HEK293T (cell line): Measurements from ENCODE around the gene RAVER1.
"Not testable (repeated sequence)": the region's sequence is repeated elsewhere in the genome, so short reads cannot be mapped to it uniquely, and the experiment has no call there.

ENCODE experiments used
- CTCF ChIA-PET: fragments of 350-600 bp; formaldehyde crosslinking; extraction: SDS; loops from one replicate; lab custom pipeline; 2021; ENCODE audit warnings: antibody characterized with exemption, inconsistent platforms; lab: Yijun Ruan, JAX
- POLR2A ChIA-PET: fragments of 350-600 bp; formaldehyde crosslinking; extraction: SDS; loops from one replicate; lab custom pipeline; 2020; ENCODE audit warnings: antibody characterized with exemption, inconsistent platforms; lab: Yijun Ruan, JAX
- DNase-seq: peaks from one replicate; pipeline ENCODE4 v3.0.0; 2012; ENCODE audit warnings: mixed read lengths; ENCODE audit errors: extremely low spot score
- ARNT ChIP-seq: fragments of 450-650 bp; IDR thresholded peaks from 2 replicates; pipeline ENCODE4 v1.6.1; 2017; ENCODE audit warnings: mild to moderate bottlenecking
- BHLHE40 ChIP-seq: fragments of 450-650 bp; IDR thresholded peaks from 2 replicates; pipeline ENCODE4 v1.6.1; 2016; ENCODE audit warnings: mild to moderate bottlenecking, moderate library complexity, borderline replicate concordance
- CTBP1 ChIP-seq: fragments of 450-650 bp; IDR thresholded peaks from 2 replicates; pipeline ENCODE4 v1.6.1; 2016; ENCODE audit warnings: borderline replicate concordance
- ELF4 ChIP-seq: fragments of 450-650 bp; IDR thresholded peaks from 2 replicates; pipeline ENCODE4 v1.6.1; 2017; ENCODE audit warnings: antibody characterized with exemption
- FOXA1 ChIP-seq: fragments of 450-650 bp; IDR thresholded peaks from 2 replicates; pipeline ENCODE4 v1.6.1; 2016; ENCODE audit warnings: mild to moderate bottlenecking
- FOXK2 ChIP-seq: fragments of 450-650 bp; IDR thresholded peaks from 2 replicates; pipeline ENCODE4 v1.6.1; 2016; ENCODE audit warnings: mild to moderate bottlenecking
- FOXM1 ChIP-seq: fragments of 450-650 bp; IDR thresholded peaks from 2 replicates; pipeline ENCODE4 v1.6.1; 2017; ENCODE audit warnings: mild to moderate bottlenecking, borderline replicate concordance
- HDGF ChIP-seq: fragments of 450-650 bp; IDR thresholded peaks from 2 replicates; pipeline ENCODE4 v1.6.1; 2017; ENCODE audit warnings: antibody characterized with exemption, borderline replicate concordance
- L3MBTL2 ChIP-seq: fragments of 450-650 bp; conservative IDR thresholded peaks from 2 replicates; pipeline ENCODE4 v1.6.1; 2016; ENCODE audit warnings: mild to moderate bottlenecking
- LEF1 ChIP-seq: fragments of 450-650 bp; IDR thresholded peaks from 2 replicates; pipeline ENCODE4 v1.6.1; 2017; ENCODE audit warnings: mild to moderate bottlenecking, borderline replicate concordance
- NFRKB ChIP-seq: fragments of 450-650 bp; IDR thresholded peaks from 2 replicates; pipeline ENCODE4 v1.6.1; 2016; ENCODE audit warnings: mild to moderate bottlenecking, moderate library complexity
- SP1 ChIP-seq: fragments of 450-650 bp; IDR thresholded peaks from 2 replicates; pipeline ENCODE4 v1.6.1; 2017
- SUZ12 ChIP-seq: fragments of 450-650 bp; IDR thresholded peaks from 2 replicates; pipeline ENCODE4 v1.6.1; 2016; ENCODE audit warnings: mild to moderate bottlenecking
- TARDBP ChIP-seq: fragments of 450-650 bp; IDR thresholded peaks from 2 replicates; pipeline ENCODE4 v1.6.1; 2016
- ZNF384 ChIP-seq: fragments of 450-650 bp; IDR thresholded peaks from 2 replicates; pipeline ENCODE4 v1.6.1; 2016
- TF ChIP-seq, protein P1 (sequence below): fragments of 450-650 bp; IDR thresholded peaks from 2 replicates; pipeline ENCODE4 v1.6.1; 2016

RAVER1 gene

DNA sequence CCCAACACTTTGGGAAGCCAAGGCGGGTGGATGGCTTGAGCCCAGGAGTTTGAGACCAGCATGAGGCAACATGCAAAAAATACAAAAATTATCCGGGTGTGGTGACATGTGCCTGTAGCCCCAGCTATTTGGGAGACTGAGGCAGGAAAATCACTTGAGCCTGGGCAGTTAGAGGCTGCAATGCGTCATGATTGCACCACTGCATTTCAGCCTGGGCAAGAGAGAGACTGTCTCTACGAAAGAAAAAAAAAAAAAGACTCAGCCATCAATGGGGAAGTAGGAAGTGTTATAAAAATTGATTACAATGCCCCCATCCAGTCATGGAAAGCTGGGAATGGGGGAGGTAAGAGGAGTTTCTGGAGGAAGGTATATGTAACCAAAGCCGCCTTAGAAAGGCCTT, 41.6 kb upstream of the RAVER1 start:
- ChIA-PET POLR2A (no interaction called here), CTCF (no interaction called here)
- no peak for DNase-seq
- TF ChIP-seq SUZ12: no peak
- no peak for TF ChIP-seq FOXA1
- no peak for TF ChIP-seq ELF4
- TF ChIP-seq, protein P1, sequence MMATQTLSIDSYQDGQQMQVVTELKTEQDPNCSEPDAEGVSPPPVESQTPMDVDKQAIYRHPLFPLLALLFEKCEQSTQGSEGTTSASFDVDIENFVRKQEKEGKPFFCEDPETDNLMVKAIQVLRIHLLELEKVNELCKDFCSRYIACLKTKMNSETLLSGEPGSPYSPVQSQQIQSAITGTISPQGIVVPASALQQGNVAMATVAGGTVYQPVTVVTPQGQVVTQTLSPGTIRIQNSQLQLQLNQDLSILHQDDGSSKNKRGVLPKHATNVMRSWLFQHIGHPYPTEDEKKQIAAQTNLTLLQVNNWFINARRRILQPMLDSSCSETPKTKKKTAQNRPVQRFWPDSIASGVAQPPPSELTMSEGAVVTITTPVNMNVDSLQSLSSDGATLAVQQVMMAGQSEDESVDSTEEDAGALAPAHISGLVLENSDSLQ: no peak
- TF ChIP-seq TARDBP: no peak
- no peak for TF ChIP-seq L3MBTL2
- TF ChIP-seq BHLHE40: no peak
- no peak for TF ChIP-seq HDGF
- no peak for TF ChIP-seq FOXK2
- TF ChIP-seq CTBP1: no peak

DNA sequence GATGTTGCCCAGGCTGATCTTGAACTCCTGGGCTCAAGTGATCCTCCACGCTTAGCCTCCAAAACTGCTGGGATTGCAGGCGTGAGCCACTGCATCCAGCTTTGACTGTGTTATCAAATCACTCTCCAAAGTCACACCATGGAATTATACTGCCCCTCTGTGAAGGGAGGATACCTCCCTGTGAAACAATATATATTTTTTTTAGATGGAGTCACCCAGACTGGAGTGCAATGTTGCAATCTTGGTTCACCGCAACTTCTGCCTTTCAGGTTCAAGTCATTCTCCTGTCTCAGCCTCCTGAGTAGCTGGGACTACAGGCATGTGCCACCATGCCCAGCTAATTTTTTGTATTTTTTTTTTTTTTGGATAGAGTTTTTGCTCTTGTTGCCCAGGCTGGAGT, 39.4 kb upstream of the RAVER1 start:
- ChIA-PET CTCF (no interaction called here), POLR2A (interaction anchor here (1.4 kb wide), 1 partner anchor 14 kb away, joined by 4 read pairs; no protein-coding TSS in a partner anchor)
- TF ChIP-seq SP1: no peak
- no peak for TF ChIP-seq TARDBP
- no peak for TF ChIP-seq FOXM1
- TF ChIP-seq HDGF: no peak
- TF ChIP-seq ZNF384: no peak
- TF ChIP-seq SUZ12: no peak
- TF ChIP-seq ARNT: no peak
- no peak for TF ChIP-seq ELF4
- TF ChIP-seq, protein P1: no peak
- no peak for TF ChIP-seq L3MBTL2
- no peak for DNase-seq

DNA sequence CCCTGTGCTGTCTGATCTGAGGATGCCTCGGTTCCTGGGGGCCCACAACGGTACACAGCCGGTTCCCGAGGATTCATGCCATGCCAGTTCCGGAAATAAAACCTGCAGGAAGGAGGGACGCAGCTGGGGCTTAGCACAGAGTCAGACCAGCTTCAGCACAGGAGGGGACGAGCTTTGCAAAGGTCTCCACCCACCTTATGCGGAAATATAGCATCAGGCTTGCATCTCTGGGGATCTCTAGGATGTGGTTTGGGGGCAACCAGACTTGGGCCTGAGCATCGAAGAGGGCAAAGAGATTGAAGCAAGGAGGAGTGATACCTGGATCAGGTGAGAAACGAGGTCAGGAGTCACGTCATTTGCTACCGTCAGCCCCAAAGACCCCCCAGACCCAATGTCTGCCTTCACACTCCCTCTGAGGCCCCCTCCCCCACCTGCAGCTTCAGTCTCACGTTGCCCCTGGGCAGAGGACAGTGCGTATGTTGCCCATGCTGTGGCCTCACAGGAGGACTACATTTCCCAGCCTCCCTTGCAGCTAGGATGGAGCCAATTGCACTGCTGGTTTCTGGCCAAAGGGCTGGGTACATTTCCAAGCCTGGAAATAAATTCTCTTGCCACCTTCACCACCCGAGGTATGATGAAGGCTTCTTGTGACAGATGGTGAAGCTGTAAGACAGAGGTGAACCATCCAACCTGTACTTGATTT, 34.9 kb upstream of the RAVER1 start:
- TF ChIP-seq SP1 (no peak), NFRKB (no peak)
- POLR2A ChIA-PET: interaction anchor here (1.0 to 1.1 kb wide), 2 partner anchors 9 to 12 kb away, joined by 4 to 5 read pairs; partner anchors contain the start of gene TYK2
- DNase-seq: no peak
- CTCF ChIA-PET: interaction anchor here (0.6 kb wide), 1 partner anchor 221 kb away, joined by 4 read pairs; no protein-coding TSS in a partner anchor

DNA sequence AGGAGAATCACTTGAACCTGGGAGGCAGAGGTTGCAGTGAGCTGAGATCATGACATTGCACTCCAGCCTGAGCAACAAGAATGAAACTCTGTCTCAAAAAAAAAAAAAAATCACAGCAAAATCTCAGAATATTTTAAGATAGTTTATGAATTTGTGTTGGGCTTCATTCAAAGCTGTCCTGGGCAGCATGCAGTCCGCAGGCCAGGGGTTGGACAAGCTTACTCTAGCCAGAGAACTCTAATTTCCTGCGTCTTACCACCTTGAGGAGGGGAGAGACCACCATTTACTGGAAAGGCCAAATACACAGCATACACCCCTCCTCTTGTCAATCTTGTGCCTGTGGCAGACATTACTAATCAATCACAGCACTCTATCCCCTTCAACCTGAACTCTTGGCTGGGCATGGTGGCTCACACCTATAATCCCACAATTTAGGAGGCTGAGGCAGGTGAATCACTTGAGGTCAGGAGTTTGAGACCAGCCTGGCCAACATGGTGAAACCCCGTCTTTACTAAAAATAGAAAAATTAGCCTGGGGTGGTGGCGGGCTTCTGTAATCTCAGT, 33.7 kb upstream of the RAVER1 start:
- POLR2A ChIA-PET: interaction anchor here (1.4 kb wide), 1 partner anchor 13 kb away, joined by 7 read pairs; the partner anchor contains the start of gene TYK2
- DNase-seq, CTCF ChIA-PET: not testable (repeated sequence)

DNA sequence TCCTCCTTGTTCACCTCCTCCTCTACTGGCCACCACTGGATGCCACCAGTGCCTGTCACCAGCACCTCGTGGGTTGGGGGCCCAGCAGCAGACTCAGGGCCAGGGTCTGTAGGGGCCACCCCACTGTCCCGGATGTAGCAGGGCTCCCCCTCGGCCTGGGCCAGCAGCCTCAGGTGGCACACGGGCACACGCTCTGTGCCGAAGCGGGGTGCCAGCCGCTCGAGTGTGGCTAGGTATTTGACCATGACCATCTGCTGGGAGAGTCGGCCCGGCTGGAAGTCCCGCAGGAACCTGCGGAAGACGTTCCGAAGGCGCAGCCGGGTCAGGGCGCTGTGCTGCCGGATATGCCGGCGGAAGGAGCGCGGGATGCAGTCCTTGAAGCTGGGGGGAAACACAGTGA, 32.2 kb upstream of the RAVER1 start:
- TF ChIP-seq NFRKB (no peak), CTBP1 (no peak), BHLHE40 (no peak), FOXA1 (no peak), SUZ12 (no peak), L3MBTL2 (no peak)
- TF ChIP-seq, protein P1: no peak
- ChIA-PET CTCF (no interaction called here), POLR2A (interaction anchor here (1.4 kb wide), 1 partner anchor 15 kb away, joined by 7 read pairs; the partner anchor contains the start of gene TYK2)
- no peak for DNase-seq

DNA sequence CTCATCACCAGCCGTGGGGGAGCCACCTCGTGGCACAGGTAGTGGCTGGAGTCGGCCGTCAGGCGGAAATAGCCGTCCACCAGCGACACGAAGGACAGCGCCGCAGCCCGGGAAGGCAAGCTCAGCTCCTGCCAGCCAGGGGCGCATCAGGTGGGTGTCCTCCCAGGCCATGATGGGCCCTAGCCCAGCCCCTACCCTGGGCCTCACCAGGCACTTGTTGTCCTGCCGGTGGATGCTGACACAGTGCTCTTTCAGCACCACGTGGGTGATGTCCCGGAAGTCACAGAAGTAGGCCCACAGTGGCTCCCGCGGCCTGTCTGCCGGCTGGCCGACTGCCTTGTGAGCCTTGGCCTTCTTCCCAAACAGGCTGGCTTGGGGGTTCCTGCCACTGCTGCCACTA, 31.3 kb upstream of the RAVER1 start:
- TF ChIP-seq ARNT (no peak), CTBP1 (no peak), ELF4 (no peak), FOXK2 (no peak), SUZ12 (no peak), LEF1 (no peak)
- POLR2A ChIA-PET: no interaction called here
- CTCF ChIA-PET: no interaction called here
- DNase-seq: no peak

DNA sequence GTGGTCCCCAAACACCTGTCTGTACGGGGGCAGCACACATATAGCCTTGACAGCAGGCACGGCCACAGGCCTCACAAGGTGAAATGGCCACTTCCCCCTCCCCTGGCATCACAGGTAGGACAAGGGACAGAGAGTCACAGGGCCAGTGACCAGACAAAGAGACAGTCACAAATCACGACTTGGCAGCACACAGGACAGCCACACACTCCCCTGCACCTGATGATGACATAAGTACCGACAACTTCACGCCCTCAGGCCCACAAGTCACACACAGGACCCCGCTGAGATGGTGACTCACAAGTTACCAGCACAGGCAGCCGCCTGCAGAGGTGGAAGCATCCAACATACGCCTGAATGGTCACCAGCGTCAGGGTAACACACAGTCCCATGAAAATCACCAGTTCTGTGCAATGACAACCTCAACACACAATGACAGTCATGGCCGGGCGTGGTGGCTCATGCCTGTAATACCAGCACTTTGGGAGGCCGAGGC, 30.5 kb upstream of the RAVER1 start:
- ChIA-PET POLR2A (no interaction called here), CTCF (no interaction called here)
- TF ChIP-seq ARNT (no peak), NFRKB (no peak), FOXK2 (no peak), FOXM1 (no peak), HDGF (no peak), CTBP1 (no peak), ZNF384 (no peak)
- no peak for DNase-seq
